PC-9 (cell line): ENCODE data around the gene SMIM43. TPM values are rescaled to one million over a fixed set of nuclear protein-coding genes. Genes with fewer than 3 reads are reported as not detected.

Source experiments
- BruUV-seq: library from RNA; stranded (reverse); fragments of 400-500 nt; replicated peaks from 2 replicates; lab custom pipeline; 2021; lab: Mats Ljungman, UMichigan
- CTCF ChIA-PET: fragments of 300-600 bp; sonication (Branson Sonifier 250); formaldehyde crosslinking; loops from one replicate; lab custom pipeline; 2022; ENCODE audit warnings: antibody characterized with exemption; lab: Charles Lee
- POLR2A ChIA-PET: fragments of 300-600 bp; sonication (Branson Sonifier 250); formaldehyde crosslinking; loops from one replicate; lab custom pipeline; 2022; ENCODE audit warnings: antibody characterized with exemption; ENCODE audit not compliant: unreplicated experiment; lab: Charles Lee
- DNase-seq, 2 experiments: peaks; one replicate each; pipeline versions ENCODE4 v3.0.0 to v3.0.0-alpha.2; 2015 to 2022; ENCODE audit warnings: mixed read lengths in 1 of 2
- H2AFZ ChIP-seq: fragments of 200-600 bp; sonication (generic); 2 replicates; pipeline ENCODE4 v1.8.1; 2017; ENCODE audit warnings: antibody characterized with exemption
- H3F3A ChIP-seq: fragments of 200-600 bp; sonication (generic); 2 replicates; pipeline ENCODE4 v1.8.1; 2017; ENCODE audit warnings: antibody characterized with exemption, mild to moderate bottlenecking, low read depth; ENCODE audit not compliant: insufficient read depth
- H3K27ac ChIP-seq: fragments of 200-600 bp; sonication (generic); 2 replicates; pipeline ENCODE4 v1.6.1; 2016; ENCODE audit warnings: mixed run types
- H3K27me3 ChIP-seq: fragments of 200-600 bp; sonication (generic); 2 replicates; pipeline ENCODE4 v1.6.1; 2016; ENCODE audit warnings: low read depth, mixed run types; ENCODE audit not compliant: insufficient read depth
- H3K36me3 ChIP-seq: fragments of 200-600 bp; sonication (generic); 2 replicates; pipeline ENCODE4 v1.6.1; 2016; ENCODE audit warnings: low read depth, mixed run types
- H3K4me1 ChIP-seq: fragments of 200-600 bp; sonication (generic); replicated peaks from 2 replicates; pipeline ENCODE4 v1.6.1; 2016; ENCODE audit warnings: mixed run types; ENCODE audit not compliant: insufficient read depth
- H3K4me2 ChIP-seq: fragments of 200-600 bp; sonication (generic); 2 replicates; pipeline ENCODE4 v1.6.1; 2017; ENCODE audit warnings: mixed run types
- H3K4me3 ChIP-seq: fragments of 200-600 bp; sonication (generic); 2 replicates; pipeline ENCODE4 v1.6.1; 2016; ENCODE audit warnings: mixed run types
- H3K79me2 ChIP-seq: fragments of 200-600 bp; sonication (generic); 2 replicates; pipeline ENCODE4 v1.6.1; 2017; ENCODE audit warnings: low read depth, mixed run types
- H3K9me2 ChIP-seq: fragments of 200-600 bp; sonication (generic); 2 replicates; pipeline ENCODE4 v1.8.1; 2017; ENCODE audit warnings: mild to moderate bottlenecking; ENCODE audit not compliant: insufficient read depth
- H3K9me3 ChIP-seq: fragments of 200-600 bp; sonication (generic); 2 replicates; pipeline ENCODE4 v1.8.1; 2016; ENCODE audit warnings: low read depth; ENCODE audit not compliant: insufficient read depth
- H4K20me1 ChIP-seq: fragments of 200-600 bp; sonication (generic); 2 replicates; pipeline ENCODE4 v1.8.1; 2017; ENCODE audit not compliant: insufficient read depth
- EZH2 ChIP-seq: fragments of 200-600 bp; sonication (generic); IDR thresholded peaks from 2 replicates; pipeline ENCODE4 v1.8.0; 2017; ENCODE audit warnings: antibody characterized with exemption, low read depth
- intact Hi-C: fragments of 100-400 bp; cut with micrococcal nuclease; formaldehyde crosslinking; loops from one replicate; pipeline ENCODE4 v1.10.0; 2022; ENCODE audit not compliant: unreplicated experiment
- total RNA-seq: library from RNA; stranded (reverse); gene quantifications from 2 replicates; pipeline ENCODE4 v1.2.3, GENCODE V29; 2021
- TF ChIP-seq, protein P1 (sequence below): fragments of 200-600 bp; sonication (generic); conservative IDR thresholded peaks from 2 replicates; pipeline ENCODE4 v1.6.1; 2017; ENCODE audit warnings: mixed run types, antibody characterized with exemption, mild to moderate bottlenecking, moderate library complexity

SMIM43 gene
- total RNA-seq, 1 experiment from 2014 or later = not detected

DNA sequence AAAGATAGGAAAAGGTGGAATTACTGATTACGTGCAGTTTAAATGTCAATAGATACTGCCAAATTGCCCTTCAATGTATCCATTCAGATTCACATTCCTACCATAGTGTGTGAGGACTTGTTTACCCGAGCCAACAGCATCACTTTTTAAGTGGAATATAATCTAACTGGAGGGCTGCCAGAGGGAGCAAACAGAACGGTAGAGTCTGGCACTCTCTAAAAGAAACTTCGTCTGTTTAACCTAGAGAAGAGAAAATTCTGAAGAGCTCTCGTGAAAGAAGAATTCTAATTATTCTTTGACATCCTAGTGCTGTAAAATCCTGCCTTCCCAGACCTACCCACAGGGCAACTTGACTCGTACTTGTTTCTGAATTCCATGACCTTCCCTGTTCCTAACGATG is 23.2 kb downstream of the SMIM43 start:
- Histone ChIP-seq H3K36me3 (no peaks in the 10 kb centered on the region), H3K9me3 (no peaks in the 10 kb centered on the region), H3K4me3 (no peak overlapping the region), H3K4me2 (no peak overlapping the region), H3F3A (no peaks in the 10 kb centered on the region), H3K27me3 (no peaks in the 10 kb centered on the region), H2AFZ (no peak overlapping the region), H3K4me1 (no peaks in the 10 kb centered on the region), H3K9me2 (no peaks in the 10 kb centered on the region), H3K27ac (no peak overlapping the region), H3K79me2 (no peaks in the 10 kb centered on the region), H4K20me1 (no peaks in the 10 kb centered on the region)
- intact Hi-C loops = no loop called here
- ChIA-PET POLR2A (no interaction called here), CTCF (no interaction called here)
- no TSS peak for BruUV-seq
- no peak for DNase-seq
- no peak for TF ChIP-seq EZH2
- TF ChIP-seq, protein P1, sequence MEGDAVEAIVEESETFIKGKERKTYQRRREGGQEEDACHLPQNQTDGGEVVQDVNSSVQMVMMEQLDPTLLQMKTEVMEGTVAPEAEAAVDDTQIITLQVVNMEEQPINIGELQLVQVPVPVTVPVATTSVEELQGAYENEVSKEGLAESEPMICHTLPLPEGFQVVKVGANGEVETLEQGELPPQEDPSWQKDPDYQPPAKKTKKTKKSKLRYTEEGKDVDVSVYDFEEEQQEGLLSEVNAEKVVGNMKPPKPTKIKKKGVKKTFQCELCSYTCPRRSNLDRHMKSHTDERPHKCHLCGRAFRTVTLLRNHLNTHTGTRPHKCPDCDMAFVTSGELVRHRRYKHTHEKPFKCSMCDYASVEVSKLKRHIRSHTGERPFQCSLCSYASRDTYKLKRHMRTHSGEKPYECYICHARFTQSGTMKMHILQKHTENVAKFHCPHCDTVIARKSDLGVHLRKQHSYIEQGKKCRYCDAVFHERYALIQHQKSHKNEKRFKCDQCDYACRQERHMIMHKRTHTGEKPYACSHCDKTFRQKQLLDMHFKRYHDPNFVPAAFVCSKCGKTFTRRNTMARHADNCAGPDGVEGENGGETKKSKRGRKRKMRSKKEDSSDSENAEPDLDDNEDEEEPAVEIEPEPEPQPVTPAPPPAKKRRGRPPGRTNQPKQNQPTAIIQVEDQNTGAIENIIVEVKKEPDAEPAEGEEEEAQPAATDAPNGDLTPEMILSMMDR = no peak

DNA sequence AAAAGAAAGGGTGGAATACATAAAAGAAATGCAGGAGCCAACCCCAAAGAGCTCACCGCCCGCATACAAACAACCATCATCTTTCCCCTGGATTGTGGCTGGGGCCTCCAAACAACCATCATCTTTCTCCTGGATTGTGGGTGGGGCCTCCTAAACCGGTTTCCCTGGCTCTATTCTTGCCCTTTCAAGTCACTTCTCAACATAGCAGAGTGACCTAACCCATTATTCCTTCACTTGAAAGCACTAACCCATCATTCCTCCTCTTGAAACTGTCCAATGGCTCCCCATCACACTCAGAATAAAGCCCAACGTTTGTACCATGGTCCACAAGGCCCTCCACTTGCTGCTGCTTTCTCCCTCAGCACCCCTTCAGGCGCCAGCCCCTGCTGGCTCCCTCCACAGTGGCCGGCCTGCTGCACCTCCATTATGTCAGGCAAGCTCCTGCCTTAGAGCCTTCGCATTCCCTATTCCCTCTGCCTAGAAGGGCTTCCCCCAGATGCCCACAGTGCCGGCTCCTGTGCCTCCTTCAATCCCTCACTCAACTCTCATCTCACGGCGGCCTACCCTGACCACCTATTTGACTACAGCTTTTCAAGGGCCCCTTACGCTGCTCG is 24.1 kb downstream of the SMIM43 start:
- H3F3A ChIP-seq = no peaks in the 10 kb centered on the region
- H2AFZ ChIP-seq = no peak overlapping the region; the same call in 1 of the 2 replicates
- no peak for DNase-seq
- POLR2A ChIA-PET = no interaction called here
- CTCF ChIA-PET = no interaction called here
- no peak overlapping the region for H3K27ac ChIP-seq
- no peaks in the 10 kb centered on the region for H3K79me2 ChIP-seq
- no peaks in the 10 kb centered on the region for H3K9me3 ChIP-seq
- H3K4me2 ChIP-seq = no peak overlapping the region
- no peaks in the 10 kb centered on the region for H4K20me1 ChIP-seq
- BruUV-seq = no TSS peak
- H3K27me3 ChIP-seq = no peaks in the 10 kb centered on the region
- TF ChIP-seq, protein P1 = no peak
- no peak for TF ChIP-seq EZH2
- no peaks in the 10 kb centered on the region for H3K36me3 ChIP-seq
- H3K9me2 ChIP-seq = no peaks in the 10 kb centered on the region
- no peaks in the 10 kb centered on the region for H3K4me1 ChIP-seq
- no peak overlapping the region for H3K4me3 ChIP-seq
- intact Hi-C loops = no loop called here

DNA sequence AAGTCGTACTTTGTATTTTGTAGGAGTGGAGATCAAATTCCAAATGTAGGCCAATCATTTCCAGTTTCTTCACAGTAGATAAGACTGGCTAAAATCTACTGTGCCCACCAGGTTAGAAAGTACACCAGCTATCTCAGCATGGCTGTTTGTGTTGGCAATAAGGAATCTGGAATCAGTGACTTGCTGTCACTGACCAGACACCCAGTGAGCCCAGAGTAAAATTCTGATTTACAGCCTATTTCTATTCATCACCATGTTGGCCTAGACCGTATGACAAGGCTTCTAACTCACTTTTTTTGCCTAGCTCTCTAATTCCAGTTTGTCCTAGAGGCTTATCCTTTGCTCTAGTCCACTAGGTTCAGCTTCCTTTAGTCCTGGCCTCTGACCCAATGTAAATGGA is 25.4 kb downstream of the SMIM43 start:
- Histone ChIP-seq H3K9me3 (no peaks in the 10 kb centered on the region), H3K36me3 (no peaks in the 10 kb centered on the region), H2AFZ (no peak overlapping the region), H3K27me3 (no peaks in the 10 kb centered on the region), H3K79me2 (no peaks in the 10 kb centered on the region), H3K4me1 (no peaks in the 10 kb centered on the region), H3K4me2 (no peak overlapping the region), H3K27ac (no peak overlapping the region), H3F3A (no peaks in the 10 kb centered on the region), H3K9me2 (no peaks in the 10 kb centered on the region), H3K4me3 (no peak overlapping the region), H4K20me1 (no peaks in the 10 kb centered on the region)
- BruUV-seq = no TSS peak
- CTCF ChIA-PET = no interaction called here
- no peak for TF ChIP-seq EZH2
- TF ChIP-seq, protein P1 = no peak
- intact Hi-C loops = no loop called here
- POLR2A ChIA-PET = no interaction called here
- DNase-seq = no peak
